PFSK-1 (cell line): ENCODE data around the gene SCN5A.

ENCODE experiments used
- FOXP2 ChIP-seq: optimal IDR thresholded peaks from 2 replicates; pipeline ENCODE3; 2011; ENCODE audit warnings: borderline replicate concordance, control low read depth, inconsistent platforms; ENCODE audit not compliant: insufficient read depth; ENCODE audit errors: extremely low read length, extremely low read depth
- POLR2AphosphoS5 ChIP-seq: IDR thresholded peaks from 2 replicates; pipeline ENCODE4 v1.6.1; 2012; ENCODE audit warnings: low read depth, mild to moderate bottlenecking, control low read depth, low read length, moderate library complexity
- SIN3A ChIP-seq: IDR thresholded peaks from 2 replicates; pipeline ENCODE4 v1.6.1; 2012; ENCODE audit warnings: mild to moderate bottlenecking, low read length, moderate library complexity, borderline replicate concordance; ENCODE audit not compliant: insufficient read depth
- TAF1 ChIP-seq: IDR thresholded peaks from 2 replicates; pipeline ENCODE4 v1.6.1; 2012; ENCODE audit warnings: low read length, control low read depth, borderline replicate concordance; ENCODE audit not compliant: insufficient read depth
- TF ChIP-seq, protein P1 (sequence below), 2 experiments: IDR thresholded peaks; 2 replicates each; pipeline versions ENCODE4 v1.6.1 to v1.8.0; 2011 to 2012; ENCODE audit warnings: low read depth in 2 of 2, low read length in 2 of 2, control low read depth in 1 of 2, inconsistent platforms in 1 of 2, mild to moderate bottlenecking in 1 of 2, moderate library complexity in 1 of 2; ENCODE audit not compliant: insufficient read depth in 1 of 2

SCN5A gene

GRCh38 chr3:38574411-38575278 lies 74.8 kb downstream of the SCN5A start:
- TF ChIP-seq, protein P1, sequence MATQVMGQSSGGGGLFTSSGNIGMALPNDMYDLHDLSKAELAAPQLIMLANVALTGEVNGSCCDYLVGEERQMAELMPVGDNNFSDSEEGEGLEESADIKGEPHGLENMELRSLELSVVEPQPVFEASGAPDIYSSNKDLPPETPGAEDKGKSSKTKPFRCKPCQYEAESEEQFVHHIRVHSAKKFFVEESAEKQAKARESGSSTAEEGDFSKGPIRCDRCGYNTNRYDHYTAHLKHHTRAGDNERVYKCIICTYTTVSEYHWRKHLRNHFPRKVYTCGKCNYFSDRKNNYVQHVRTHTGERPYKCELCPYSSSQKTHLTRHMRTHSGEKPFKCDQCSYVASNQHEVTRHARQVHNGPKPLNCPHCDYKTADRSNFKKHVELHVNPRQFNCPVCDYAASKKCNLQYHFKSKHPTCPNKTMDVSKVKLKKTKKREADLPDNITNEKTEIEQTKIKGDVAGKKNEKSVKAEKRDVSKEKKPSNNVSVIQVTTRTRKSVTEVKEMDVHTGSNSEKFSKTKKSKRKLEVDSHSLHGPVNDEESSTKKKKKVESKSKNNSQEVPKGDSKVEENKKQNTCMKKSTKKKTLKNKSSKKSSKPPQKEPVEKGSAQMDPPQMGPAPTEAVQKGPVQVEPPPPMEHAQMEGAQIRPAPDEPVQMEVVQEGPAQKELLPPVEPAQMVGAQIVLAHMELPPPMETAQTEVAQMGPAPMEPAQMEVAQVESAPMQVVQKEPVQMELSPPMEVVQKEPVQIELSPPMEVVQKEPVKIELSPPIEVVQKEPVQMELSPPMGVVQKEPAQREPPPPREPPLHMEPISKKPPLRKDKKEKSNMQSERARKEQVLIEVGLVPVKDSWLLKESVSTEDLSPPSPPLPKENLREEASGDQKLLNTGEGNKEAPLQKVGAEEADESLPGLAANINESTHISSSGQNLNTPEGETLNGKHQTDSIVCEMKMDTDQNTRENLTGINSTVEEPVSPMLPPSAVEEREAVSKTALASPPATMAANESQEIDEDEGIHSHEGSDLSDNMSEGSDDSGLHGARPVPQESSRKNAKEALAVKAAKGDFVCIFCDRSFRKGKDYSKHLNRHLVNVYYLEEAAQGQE (IDR thresholded peaks at IDR 0.05; ENCODE audit: insufficient read depth in 1 of 2, low read depth in 2 of 2, low read length in 2 of 2): no peak

DNA sequence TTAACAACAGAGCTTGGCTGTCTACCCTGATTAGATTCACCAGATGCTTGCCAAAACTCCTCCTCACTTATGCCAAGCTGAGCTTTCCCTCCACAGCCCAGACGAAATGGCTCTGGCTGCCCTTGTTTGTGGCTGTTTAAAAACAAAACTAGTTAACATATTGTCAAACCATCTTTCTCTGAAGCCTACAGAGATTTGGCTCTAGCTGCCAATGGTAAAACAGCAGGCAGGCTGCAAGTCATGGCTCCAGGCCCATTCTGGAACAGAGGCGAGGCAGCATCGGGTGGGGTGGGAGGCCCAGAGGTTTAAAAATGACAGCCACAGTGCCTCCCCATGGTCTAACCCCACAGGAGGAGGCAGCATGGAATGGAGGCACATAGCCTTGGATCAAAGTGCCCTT lies 75.9 kb downstream of the SCN5A start:
- TF ChIP-seq POLR2AphosphoS5 (no peak), SIN3A (no peak), FOXP2 (no peak), TAF1 (no peak)
- TF ChIP-seq, protein P1 (IDR thresholded peaks at IDR 0.05; ENCODE audit: insufficient read depth in 1 of 2, low read depth in 2 of 2, low read length in 2 of 2): no peak

- TF ChIP-seq POLR2AphosphoS5 (no peak), SIN3A (no peak)
Observed at GRCh38 chr3:38573111-38573510, 76.4 kb downstream of the SCN5A start.

GRCh38 chr3:38567498-38567897 lies 82.0 kb downstream of the SCN5A start:
- no peak for TF ChIP-seq POLR2AphosphoS5
- TF ChIP-seq, protein P1 (IDR thresholded peaks at IDR 0.05; ENCODE audit: insufficient read depth in 1 of 2, low read depth in 2 of 2, low read length in 2 of 2): no peak
- TF ChIP-seq FOXP2: no peak
- no peak for TF ChIP-seq SIN3A
- TF ChIP-seq TAF1: no peak

DNA sequence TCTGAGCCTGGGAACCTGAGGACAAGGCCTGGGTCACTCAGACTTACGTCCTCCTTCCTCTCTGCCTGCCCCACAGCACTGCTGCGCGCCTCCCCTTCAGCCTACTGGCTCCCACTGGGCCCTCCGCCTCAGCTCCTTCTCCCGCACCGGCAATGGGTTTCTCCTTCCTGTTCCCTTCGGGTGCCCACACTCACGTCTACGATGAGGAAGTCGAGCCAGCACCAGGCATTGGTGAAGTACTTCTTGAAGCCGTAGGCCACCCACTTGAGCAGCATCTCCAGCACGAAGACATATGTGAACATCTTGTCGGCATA lies 83.3 kb downstream of the SCN5A start:
- TF ChIP-seq, protein P1 (IDR thresholded peaks at IDR 0.05; ENCODE audit: insufficient read depth in 1 of 2, low read depth in 2 of 2, low read length in 2 of 2): no peak
- TF ChIP-seq POLR2AphosphoS5: no peak
- TF ChIP-seq FOXP2: no peak
- no peak for TF ChIP-seq TAF1
- no peak for TF ChIP-seq SIN3A
